Measurements from ENCODE around the gene ABCC2. TPM values are rescaled to one million over a fixed set of nuclear protein-coding genes. Genes with fewer than 3 reads are reported as not detected.
A peak's percentile ranks its signal among the peaks of the same experiment; 100 is the strongest.

Gene ABCC2
- total and polyA plus RNA-seq, 2 donors (not counting 1 experiment from before 2014, with no cell fraction given): 0.17 to 0.66 TPM

GRCh38 chr10:99808270-99808669, 25.8 kb downstream of the ABCC2 start:
- Histone ChIP-seq H3K27me3 (ENCODE audit: control insufficient read depth, insufficient read depth, low read length) (no peaks in the 10 kb centered on the region), H3K4me3 (replicated peaks in 1 of 4; ENCODE audit: control extremely low read depth in 1 of 4, insufficient read depth in 1 of 4, low read depth in 3 of 4, low read length in 4 of 4) (no peak overlapping the region), H3K9me3 (ENCODE audit: control insufficient read depth, insufficient read depth, low read depth, low read length) (no peaks in the 10 kb centered on the region), H3K27ac (ENCODE audit: insufficient read depth, low read length) (no peak overlapping the region), H3K9ac (ENCODE audit: insufficient read depth, low read length) (no peak overlapping the region), H3K36me3 (ENCODE audit: control insufficient read depth, insufficient read depth, low read length) (no peaks in the 10 kb centered on the region), H3K4me2 (ENCODE audit: extremely low read depth, insufficient read depth, low read length) (no peak overlapping the region), H4K20me1 (ENCODE audit: control insufficient read depth, extremely low read depth, insufficient read depth, low read length) (no peaks in the 10 kb centered on the region), H2AFZ (ENCODE audit: low read length) (no peak overlapping the region), H3K79me2 (ENCODE audit: control insufficient read depth, insufficient read depth, low read length) (no peaks in the 10 kb centered on the region), H3K4me1 (ENCODE audit: control insufficient read depth, extremely low read depth, insufficient read depth, low read length) (no peaks in the 10 kb centered on the region)
- no peak for DNase-seq (ENCODE audit: low read depth in 2 of 2)
- TF ChIP-seq CTCF (conservative IDR thresholded peaks at IDR 0.05 in 1 of 2, IDR thresholded peaks at IDR 0.05 in 1 of 2; ENCODE audit: low read depth in 1 of 2, low read length in 2 of 2): no peak
- TF ChIP-seq EZH2 (IDR thresholded peaks at IDR 0.05; ENCODE audit: low read length, missing control alignments): no peak

DNA sequence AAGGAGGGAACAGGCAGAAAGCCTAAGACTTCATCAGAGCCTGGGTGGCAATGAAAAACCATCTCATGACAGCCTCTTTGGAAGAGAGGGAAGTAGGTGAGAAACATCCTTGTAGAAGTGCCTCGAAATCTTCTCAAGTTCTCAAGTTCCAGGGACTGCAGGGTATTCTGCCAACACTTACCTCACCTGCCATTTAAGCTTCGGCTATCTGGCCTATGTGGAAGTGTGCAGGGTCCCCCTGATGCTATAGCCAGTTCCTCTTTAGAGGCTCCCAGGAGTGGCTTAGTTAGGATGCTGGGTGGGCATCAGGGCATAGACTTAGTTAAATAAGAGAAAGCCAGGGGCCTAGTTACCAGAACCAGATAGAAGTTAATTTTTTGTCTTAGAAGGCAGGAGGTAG, 27.0 kb downstream of the ABCC2 start:
- Histone ChIP-seq H2AFZ (ENCODE audit: low read length) (no peak overlapping the region), H3K4me1 (ENCODE audit: control insufficient read depth, extremely low read depth, insufficient read depth, low read length) (no peaks in the 10 kb centered on the region), H3K27ac (ENCODE audit: insufficient read depth, low read length) (no peak overlapping the region)

DNA sequence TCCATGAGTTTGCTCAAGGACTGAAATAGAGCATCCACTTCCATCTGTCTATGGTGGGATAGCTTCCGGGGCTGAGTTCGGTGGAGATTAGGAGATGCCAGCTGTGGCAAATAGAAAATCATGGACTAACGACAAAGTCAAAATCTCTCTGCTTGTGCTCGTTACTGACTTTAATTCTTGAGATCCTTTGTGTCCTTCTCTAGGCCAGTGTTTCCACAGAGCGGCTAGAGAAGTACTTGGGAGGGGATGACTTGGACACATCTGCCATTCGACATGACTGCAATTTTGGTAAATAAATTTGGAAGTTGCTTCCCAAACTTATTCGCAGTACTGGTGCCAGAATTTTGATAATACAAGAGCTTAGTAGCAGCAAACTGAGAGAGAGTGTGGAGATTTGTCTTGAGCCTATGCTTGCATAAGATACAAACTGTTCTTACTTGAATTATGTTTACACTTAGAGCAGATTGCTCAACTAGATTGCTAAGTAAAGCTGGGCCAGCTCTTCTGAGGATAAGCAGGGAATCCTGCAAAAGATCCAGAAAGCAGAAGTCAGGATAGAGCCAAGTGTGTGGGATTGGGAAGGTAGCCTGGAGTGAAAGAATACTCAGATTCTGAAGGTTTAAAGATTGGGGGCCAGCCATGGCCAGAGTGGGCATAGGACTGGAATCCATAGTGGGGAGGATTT, 27.6 kb downstream of the ABCC2 start:
- TF ChIP-seq CTCF (conservative IDR thresholded peaks at IDR 0.05 in 1 of 2, IDR thresholded peaks at IDR 0.05 in 1 of 2; ENCODE audit: low read depth in 1 of 2, low read length in 2 of 2) (no peak), EZH2 (IDR thresholded peaks at IDR 0.05; ENCODE audit: low read length, missing control alignments) (no peak)

More for the DNA sequence above, 27.0 kb downstream of the ABCC2 start:
- H4K20me1 ChIP-seq (ENCODE audit: control insufficient read depth, extremely low read depth, insufficient read depth, low read length): no peaks in the 10 kb centered on the region
- no peak overlapping the region for H3K4me3 ChIP-seq (replicated peaks in 1 of 4; ENCODE audit: control extremely low read depth in 1 of 4, insufficient read depth in 1 of 4, low read depth in 3 of 4, low read length in 4 of 4)
- H3K9ac ChIP-seq (ENCODE audit: insufficient read depth, low read length): no peak overlapping the region
- no peaks in the 10 kb centered on the region for H3K36me3 ChIP-seq (ENCODE audit: control insufficient read depth, insufficient read depth, low read length)
- no peak overlapping the region for H3K4me2 ChIP-seq (ENCODE audit: extremely low read depth, insufficient read depth, low read length)
- no peaks in the 10 kb centered on the region for H3K27me3 ChIP-seq (ENCODE audit: control insufficient read depth, insufficient read depth, low read length)
- no peaks in the 10 kb centered on the region for H3K79me2 ChIP-seq (ENCODE audit: control insufficient read depth, insufficient read depth, low read length)
- no peak for DNase-seq (ENCODE audit: low read depth in 2 of 2)
- no peaks in the 10 kb centered on the region for H3K9me3 ChIP-seq (ENCODE audit: control insufficient read depth, insufficient read depth, low read depth, low read length)
- TF ChIP-seq EZH2 (IDR thresholded peaks at IDR 0.05; ENCODE audit: low read length, missing control alignments): no peak
- TF ChIP-seq CTCF (conservative IDR thresholded peaks at IDR 0.05 in 1 of 2, IDR thresholded peaks at IDR 0.05 in 1 of 2; ENCODE audit: low read depth in 1 of 2, low read length in 2 of 2): no peak

More for the DNA sequence above, 27.6 kb downstream of the ABCC2 start:
- DNase-seq (ENCODE audit: low read depth in 2 of 2): peak in 1 of 2 donors; percentile 83
- H2AFZ ChIP-seq (ENCODE audit: low read length): no peak overlapping the region
- no peaks in the 10 kb centered on the region for H3K4me1 ChIP-seq (ENCODE audit: control insufficient read depth, extremely low read depth, insufficient read depth, low read length)
- no peak overlapping the region for H3K4me2 ChIP-seq (ENCODE audit: extremely low read depth, insufficient read depth, low read length)
- H3K4me3 ChIP-seq (replicated peaks in 1 of 4; ENCODE audit: control extremely low read depth in 1 of 4, insufficient read depth in 1 of 4, low read depth in 3 of 4, low read length in 4 of 4): no peak overlapping the region
- H3K36me3 ChIP-seq (ENCODE audit: control insufficient read depth, insufficient read depth, low read length): no peaks in the 10 kb centered on the region
- H3K27me3 ChIP-seq (ENCODE audit: control insufficient read depth, insufficient read depth, low read length): no peaks in the 10 kb centered on the region
- no peak overlapping the region for H3K9ac ChIP-seq (ENCODE audit: insufficient read depth, low read length)
- H4K20me1 ChIP-seq (ENCODE audit: control insufficient read depth, extremely low read depth, insufficient read depth, low read length): no peaks in the 10 kb centered on the region
- no peaks in the 10 kb centered on the region for H3K9me3 ChIP-seq (ENCODE audit: control insufficient read depth, insufficient read depth, low read depth, low read length)
- H3K27ac ChIP-seq (ENCODE audit: insufficient read depth, low read length): no peak overlapping the region
- H3K79me2 ChIP-seq (ENCODE audit: control insufficient read depth, insufficient read depth, low read length): no peaks in the 10 kb centered on the region
